Ovary (tissue), 3 donors: ENCODE results near the gene CENPS.

Experiments
- EP300 ChIP-seq: sonication (generic); formaldehyde crosslinking; IDR thresholded peaks from one replicate; pipeline ENCODE4 v1.6.1; 2017; ENCODE audit warnings: antibody characterized with exemption
- POLR2A ChIP-seq: fragments of 450-650 bp; IDR thresholded peaks from one replicate; pipeline ENCODE4 v1.6.1; 2017; ENCODE audit warnings: antibody characterized with exemption, mild to moderate bottlenecking, moderate library complexity
- TF ChIP-seq, protein P1 (sequence below), 3 donors: fragments of 450-650 bp in 2 of 3; fragments of 200-600 bp in 1 of 3; IDR thresholded peaks; one replicate each; pipeline versions ENCODE4 v1.5.1 to v1.8.0; 2016 to 2022; ENCODE audit warnings: antibody characterized with exemption in 3 of 3, mild to moderate bottlenecking in 1 of 3
- donor health status: DM: no; HTN: no; CAD: no.

DNA sequence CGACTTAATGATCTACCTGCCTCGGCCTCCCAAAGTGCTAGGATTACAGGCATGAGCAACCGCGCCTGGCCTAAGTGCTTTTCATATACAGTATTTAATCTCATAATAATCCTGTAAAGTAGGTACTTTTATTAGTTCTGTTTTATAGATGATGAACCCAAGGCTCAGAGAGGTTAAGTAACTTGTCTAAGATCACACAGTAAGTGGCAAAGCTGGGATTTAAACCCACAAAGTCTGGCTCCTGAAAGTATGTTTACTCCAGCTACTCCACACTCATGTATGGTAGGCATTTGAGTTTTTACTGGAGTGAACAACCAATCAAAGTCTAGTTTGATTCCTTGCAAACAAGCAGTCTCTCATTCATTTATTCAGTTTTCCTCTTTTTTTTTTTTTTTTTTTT is 39.8 kb downstream of the CENPS start:
- TF ChIP-seq, protein P1, sequence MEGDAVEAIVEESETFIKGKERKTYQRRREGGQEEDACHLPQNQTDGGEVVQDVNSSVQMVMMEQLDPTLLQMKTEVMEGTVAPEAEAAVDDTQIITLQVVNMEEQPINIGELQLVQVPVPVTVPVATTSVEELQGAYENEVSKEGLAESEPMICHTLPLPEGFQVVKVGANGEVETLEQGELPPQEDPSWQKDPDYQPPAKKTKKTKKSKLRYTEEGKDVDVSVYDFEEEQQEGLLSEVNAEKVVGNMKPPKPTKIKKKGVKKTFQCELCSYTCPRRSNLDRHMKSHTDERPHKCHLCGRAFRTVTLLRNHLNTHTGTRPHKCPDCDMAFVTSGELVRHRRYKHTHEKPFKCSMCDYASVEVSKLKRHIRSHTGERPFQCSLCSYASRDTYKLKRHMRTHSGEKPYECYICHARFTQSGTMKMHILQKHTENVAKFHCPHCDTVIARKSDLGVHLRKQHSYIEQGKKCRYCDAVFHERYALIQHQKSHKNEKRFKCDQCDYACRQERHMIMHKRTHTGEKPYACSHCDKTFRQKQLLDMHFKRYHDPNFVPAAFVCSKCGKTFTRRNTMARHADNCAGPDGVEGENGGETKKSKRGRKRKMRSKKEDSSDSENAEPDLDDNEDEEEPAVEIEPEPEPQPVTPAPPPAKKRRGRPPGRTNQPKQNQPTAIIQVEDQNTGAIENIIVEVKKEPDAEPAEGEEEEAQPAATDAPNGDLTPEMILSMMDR (IDR thresholded peaks at IDR 0.05): no peak
- TF ChIP-seq POLR2A (no peak), EP300 (no peak)
